HepG2 (cell line): ENCODE results near the gene NFE2L2. TPM values are rescaled to one million over a fixed set of nuclear protein-coding genes. Genes with fewer than 3 reads are reported as not detected.

Source experiments
- ELF4 ChIP-seq: sonication (generic); formaldehyde crosslinking; IDR thresholded peaks from 2 replicates; pipeline ENCODE4 v1.5.0; 2020; ENCODE audit warnings: missing genetic modification reagents, mild to moderate bottlenecking, moderate library complexity, borderline replicate concordance
- ESRRA ChIP-seq: sonication (generic); formaldehyde crosslinking; IDR thresholded peaks from 2 replicates; pipeline ENCODE4 v1.5.1; 2020; ENCODE audit warnings: mild to moderate bottlenecking, low read depth, missing genetic modification reagents
- ETV6 ChIP-seq: sonication (generic); formaldehyde crosslinking; conservative IDR thresholded peaks from 2 replicates; pipeline ENCODE4 v1.4.0; 2020; ENCODE audit warnings: missing genetic modification reagents
- FOXK1 ChIP-seq: sonication (generic); formaldehyde crosslinking; IDR thresholded peaks from 2 replicates; pipeline ENCODE4 v1.4.0; 2020; ENCODE audit warnings: low read depth, missing genetic modification reagents, borderline replicate concordance
- GATAD2A ChIP-seq: IDR thresholded peaks from 2 replicates; pipeline ENCODE4 v1.6.1; 2016
- HMG20B ChIP-seq: conservative IDR thresholded peaks from 2 replicates; pipeline ENCODE4 v1.6.1; 2016; ENCODE audit warnings: missing genetic modification reagents, missing compliant biosample characterization
- SP5 ChIP-seq: IDR thresholded peaks from 2 replicates; pipeline ENCODE4 v1.6.1; 2016; ENCODE audit warnings: low read depth, borderline replicate concordance
- ZFP62 ChIP-seq: sonication (generic); formaldehyde crosslinking; IDR thresholded peaks from 2 replicates; pipeline ENCODE4 v1.4.0; 2020; ENCODE audit warnings: missing genetic modification reagents
- ZMYM4 ChIP-seq: sonication (generic); formaldehyde crosslinking; IDR thresholded peaks from 2 replicates; pipeline ENCODE4 v1.8.1; 2023; ENCODE audit warnings: mild to moderate bottlenecking, missing genetic modification reagents
- ZNF124 ChIP-seq: sonication (generic); formaldehyde crosslinking; IDR thresholded peaks from 2 replicates; pipeline ENCODE4 v1.4.0; 2020; ENCODE audit warnings: missing genetic modification reagents
- ZNF329 ChIP-seq: sonication (generic); formaldehyde crosslinking; IDR thresholded peaks from 2 replicates; pipeline ENCODE4 v1.9.0; 2021; ENCODE audit warnings: low read depth, mild to moderate bottlenecking, missing genetic modification reagents
- ZNF337 ChIP-seq: sonication (generic); formaldehyde crosslinking; IDR thresholded peaks from 2 replicates; pipeline ENCODE4 v1.5.1; 2020; ENCODE audit warnings: missing genetic modification reagents, low read depth, mild to moderate bottlenecking, borderline replicate concordance
- ZSCAN20 ChIP-seq: sonication (generic); formaldehyde crosslinking; IDR thresholded peaks from 2 replicates; pipeline ENCODE4 v1.4.0; 2020; ENCODE audit warnings: missing genetic modification reagents, mild to moderate bottlenecking, borderline replicate concordance
- polyA plus RNA-seq, 8 experiments: library from polyadenylated mRNA; depleted of rRNA in 3 of 8; stranded (reverse) in 7 of 8; unstranded in 1 of 8; fragments of >200 nt; fragmentation: Illumina TruSeq in 4 of 8; extraction: Trizol in 4 of 8; gene quantifications; 2 replicates each; pipeline versions ENCODE4 v1.2.1 to v1.2.3, GENCODE V29; 2011 to 2016; ENCODE audit warnings: low read depth in 4 of 8, missing spikeins in 1 of 8, mixed read lengths in 1 of 8; ENCODE audit not compliant: insufficient read depth in 1 of 8
- total RNA-seq, 5 experiments: library from RNA; depleted of rRNA; stranded (reverse); fragments of >200 nt; fragmentation: Illumina TruSeq; extraction: Trizol; gene quantifications; 2 replicates each; pipeline ENCODE4 v1.2.3, GENCODE V29; 2016; ENCODE audit warnings: low read depth in 1 of 5
- TF ChIP-seq, protein P1 (sequence below): sonication (generic); formaldehyde crosslinking; IDR thresholded peaks from 2 replicates; pipeline ENCODE4 v1.9.0; 2021; ENCODE audit warnings: missing genetic modification reagents, borderline replicate concordance
- TF ChIP-seq, protein P2 (sequence below), 2 experiments: IDR thresholded peaks; 2 replicates each; pipeline ENCODE4 v1.6.1; 2011 to 2012; ENCODE audit warnings: low read length in 2 of 2, borderline replicate concordance in 1 of 2, low read depth in 1 of 2, mild to moderate bottlenecking in 1 of 2, moderate library complexity in 1 of 2
- TF ChIP-seq, protein P3 (sequence below): sonication (generic); formaldehyde crosslinking; IDR thresholded peaks from 2 replicates; pipeline ENCODE4 v1.8.1; 2023; ENCODE audit warnings: mild to moderate bottlenecking, moderate library complexity, missing genetic modification reagents
- TF ChIP-seq, protein P4 (sequence below): IDR thresholded peaks from 2 replicates; pipeline ENCODE4 v1.4.0; 2020; ENCODE audit warnings: mild to moderate bottlenecking, missing genetic modification reagents

NFE2L2 gene
- total and polyA plus RNA-seq, 2 of the 13 experiments (the other 11 are each of a cell fraction or from before 2014, with no cell fraction given): 84.6 to 215 TPM

DNA sequence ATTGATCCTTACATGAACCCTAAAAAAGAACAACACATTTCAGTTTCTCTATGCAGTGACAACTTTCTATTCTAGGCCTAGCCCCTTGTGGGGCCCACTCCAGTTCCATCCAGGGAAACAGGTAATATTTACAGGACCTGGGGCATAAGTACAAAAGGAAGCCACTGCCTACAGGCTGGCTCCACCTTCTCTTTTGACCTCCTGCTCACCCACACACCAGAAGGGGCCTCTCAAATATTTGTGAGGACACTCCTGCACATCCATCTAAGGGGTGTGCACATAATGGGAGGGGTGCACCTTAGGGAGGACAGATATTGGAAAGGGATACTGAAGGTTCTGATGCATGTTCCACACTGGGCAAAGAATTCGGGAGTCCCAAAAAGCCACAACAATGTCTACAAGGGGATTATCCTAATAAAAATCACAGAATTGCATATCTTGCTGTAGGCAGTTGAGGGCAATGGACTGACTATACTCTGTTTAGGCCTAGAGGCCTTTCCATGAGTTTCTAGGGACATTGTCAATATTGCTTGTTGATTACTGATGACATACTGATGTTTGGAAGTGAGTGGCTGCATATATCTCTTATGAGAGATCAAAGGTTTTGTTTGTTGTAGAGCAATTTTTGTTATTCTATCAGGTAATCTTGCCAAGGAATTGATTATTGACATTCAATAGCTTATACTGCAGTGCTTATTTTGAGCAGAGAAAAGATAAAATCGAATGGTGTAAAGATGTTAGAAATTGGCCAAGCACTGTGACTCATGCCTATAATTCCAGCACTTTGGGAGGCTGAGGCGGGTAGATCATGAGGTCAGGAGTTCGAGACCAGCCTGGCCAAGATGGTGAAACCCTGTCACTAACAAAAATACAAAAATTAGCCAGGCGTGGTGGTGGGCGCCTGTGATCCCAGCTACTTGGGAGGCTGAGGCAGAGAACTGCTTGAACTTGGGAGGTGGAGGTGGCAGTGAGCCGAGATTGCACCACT, 75.8 kb downstream of the NFE2L2 start (continued):
- TF ChIP-seq, protein P1, sequence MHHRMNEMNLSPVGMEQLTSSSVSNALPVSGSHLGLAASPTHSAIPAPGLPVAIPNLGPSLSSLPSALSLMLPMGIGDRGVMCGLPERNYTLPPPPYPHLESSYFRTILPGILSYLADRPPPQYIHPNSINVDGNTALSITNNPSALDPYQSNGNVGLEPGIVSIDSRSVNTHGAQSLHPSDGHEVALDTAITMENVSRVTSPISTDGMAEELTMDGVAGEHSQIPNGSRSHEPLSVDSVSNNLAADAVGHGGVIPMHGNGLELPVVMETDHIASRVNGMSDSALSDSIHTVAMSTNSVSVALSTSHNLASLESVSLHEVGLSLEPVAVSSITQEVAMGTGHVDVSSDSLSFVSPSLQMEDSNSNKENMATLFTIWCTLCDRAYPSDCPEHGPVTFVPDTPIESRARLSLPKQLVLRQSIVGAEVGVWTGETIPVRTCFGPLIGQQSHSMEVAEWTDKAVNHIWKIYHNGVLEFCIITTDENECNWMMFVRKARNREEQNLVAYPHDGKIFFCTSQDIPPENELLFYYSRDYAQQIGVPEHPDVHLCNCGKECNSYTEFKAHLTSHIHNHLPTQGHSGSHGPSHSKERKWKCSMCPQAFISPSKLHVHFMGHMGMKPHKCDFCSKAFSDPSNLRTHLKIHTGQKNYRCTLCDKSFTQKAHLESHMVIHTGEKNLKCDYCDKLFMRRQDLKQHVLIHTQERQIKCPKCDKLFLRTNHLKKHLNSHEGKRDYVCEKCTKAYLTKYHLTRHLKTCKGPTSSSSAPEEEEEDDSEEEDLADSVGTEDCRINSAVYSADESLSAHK (CRISPR knock-in tag): no peak
- TF ChIP-seq, protein P2, sequence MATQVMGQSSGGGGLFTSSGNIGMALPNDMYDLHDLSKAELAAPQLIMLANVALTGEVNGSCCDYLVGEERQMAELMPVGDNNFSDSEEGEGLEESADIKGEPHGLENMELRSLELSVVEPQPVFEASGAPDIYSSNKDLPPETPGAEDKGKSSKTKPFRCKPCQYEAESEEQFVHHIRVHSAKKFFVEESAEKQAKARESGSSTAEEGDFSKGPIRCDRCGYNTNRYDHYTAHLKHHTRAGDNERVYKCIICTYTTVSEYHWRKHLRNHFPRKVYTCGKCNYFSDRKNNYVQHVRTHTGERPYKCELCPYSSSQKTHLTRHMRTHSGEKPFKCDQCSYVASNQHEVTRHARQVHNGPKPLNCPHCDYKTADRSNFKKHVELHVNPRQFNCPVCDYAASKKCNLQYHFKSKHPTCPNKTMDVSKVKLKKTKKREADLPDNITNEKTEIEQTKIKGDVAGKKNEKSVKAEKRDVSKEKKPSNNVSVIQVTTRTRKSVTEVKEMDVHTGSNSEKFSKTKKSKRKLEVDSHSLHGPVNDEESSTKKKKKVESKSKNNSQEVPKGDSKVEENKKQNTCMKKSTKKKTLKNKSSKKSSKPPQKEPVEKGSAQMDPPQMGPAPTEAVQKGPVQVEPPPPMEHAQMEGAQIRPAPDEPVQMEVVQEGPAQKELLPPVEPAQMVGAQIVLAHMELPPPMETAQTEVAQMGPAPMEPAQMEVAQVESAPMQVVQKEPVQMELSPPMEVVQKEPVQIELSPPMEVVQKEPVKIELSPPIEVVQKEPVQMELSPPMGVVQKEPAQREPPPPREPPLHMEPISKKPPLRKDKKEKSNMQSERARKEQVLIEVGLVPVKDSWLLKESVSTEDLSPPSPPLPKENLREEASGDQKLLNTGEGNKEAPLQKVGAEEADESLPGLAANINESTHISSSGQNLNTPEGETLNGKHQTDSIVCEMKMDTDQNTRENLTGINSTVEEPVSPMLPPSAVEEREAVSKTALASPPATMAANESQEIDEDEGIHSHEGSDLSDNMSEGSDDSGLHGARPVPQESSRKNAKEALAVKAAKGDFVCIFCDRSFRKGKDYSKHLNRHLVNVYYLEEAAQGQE (IDR thresholded peaks at IDR 0.05; ENCODE audit: borderline replicate concordance in 1 of 2, low read depth in 1 of 2, low read length in 2 of 2): peak in 1 of 2 experiments; percentile 60; a peak in 2 of 4 replicates
- TF ChIP-seq SP5 (peak; percentile 92), ZNF124 (CRISPR knock-in tag) (peak; percentile 41; the same call in 1 of the 2 replicates), HMG20B (CRISPR knock-in tag) (peak; percentile 72), ETV6 (CRISPR knock-in tag) (no peak), ZSCAN20 (no peak), GATAD2A (peak; percentile 87), ZNF329 (no peak), ELF4 (peak; percentile 63; the same call in 1 of the 2 replicates), FOXK1 (CRISPR knock-in tag) (peak; percentile 27; the same call in 1 of the 2 replicates), ZMYM4 (CRISPR knock-in tag) (peak; percentile 84), ZNF337 (no peak; the same call in 1 of the 2 replicates), ESRRA (CRISPR knock-in tag) (no peak), ZFP62 (CRISPR knock-in tag) (no peak)
- TF ChIP-seq, protein P3, sequence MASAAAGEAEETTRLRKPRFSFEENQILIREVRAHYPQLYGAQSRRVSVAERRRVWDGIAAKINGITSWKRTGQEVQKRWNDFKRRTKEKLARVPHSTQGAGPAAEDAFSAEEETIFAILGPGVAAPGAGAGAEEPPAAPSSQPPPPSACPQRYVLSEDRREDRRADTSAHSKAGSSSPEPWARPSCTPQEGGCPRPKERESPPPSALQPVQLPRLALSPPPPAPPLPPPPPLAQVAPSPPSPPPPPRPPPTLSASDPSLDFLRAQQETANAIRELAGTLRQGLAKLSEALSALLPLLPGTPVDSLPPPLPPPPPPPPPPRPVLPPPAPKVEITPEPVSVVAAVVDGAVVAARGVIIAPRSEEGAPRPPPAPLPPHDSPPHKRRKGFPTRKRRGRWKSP: no peak; the same call in 1 of the 2 replicates
- TF ChIP-seq, protein P4, sequence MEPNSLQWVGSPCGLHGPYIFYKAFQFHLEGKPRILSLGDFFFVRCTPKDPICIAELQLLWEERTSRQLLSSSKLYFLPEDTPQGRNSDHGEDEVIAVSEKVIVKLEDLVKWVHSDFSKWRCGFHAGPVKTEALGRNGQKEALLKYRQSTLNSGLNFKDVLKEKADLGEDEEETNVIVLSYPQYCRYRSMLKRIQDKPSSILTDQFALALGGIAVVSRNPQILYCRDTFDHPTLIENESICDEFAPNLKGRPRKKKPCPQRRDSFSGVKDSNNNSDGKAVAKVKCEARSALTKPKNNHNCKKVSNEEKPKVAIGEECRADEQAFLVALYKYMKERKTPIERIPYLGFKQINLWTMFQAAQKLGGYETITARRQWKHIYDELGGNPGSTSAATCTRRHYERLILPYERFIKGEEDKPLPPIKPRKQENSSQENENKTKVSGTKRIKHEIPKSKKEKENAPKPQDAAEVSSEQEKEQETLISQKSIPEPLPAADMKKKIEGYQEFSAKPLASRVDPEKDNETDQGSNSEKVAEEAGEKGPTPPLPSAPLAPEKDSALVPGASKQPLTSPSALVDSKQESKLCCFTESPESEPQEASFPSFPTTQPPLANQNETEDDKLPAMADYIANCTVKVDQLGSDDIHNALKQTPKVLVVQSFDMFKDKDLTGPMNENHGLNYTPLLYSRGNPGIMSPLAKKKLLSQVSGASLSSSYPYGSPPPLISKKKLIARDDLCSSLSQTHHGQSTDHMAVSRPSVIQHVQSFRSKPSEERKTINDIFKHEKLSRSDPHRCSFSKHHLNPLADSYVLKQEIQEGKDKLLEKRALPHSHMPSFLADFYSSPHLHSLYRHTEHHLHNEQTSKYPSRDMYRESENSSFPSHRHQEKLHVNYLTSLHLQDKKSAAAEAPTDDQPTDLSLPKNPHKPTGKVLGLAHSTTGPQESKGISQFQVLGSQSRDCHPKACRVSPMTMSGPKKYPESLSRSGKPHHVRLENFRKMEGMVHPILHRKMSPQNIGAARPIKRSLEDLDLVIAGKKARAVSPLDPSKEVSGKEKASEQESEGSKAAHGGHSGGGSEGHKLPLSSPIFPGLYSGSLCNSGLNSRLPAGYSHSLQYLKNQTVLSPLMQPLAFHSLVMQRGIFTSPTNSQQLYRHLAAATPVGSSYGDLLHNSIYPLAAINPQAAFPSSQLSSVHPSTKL: peak; percentile 90
